ENCODE data around the gene GJB5. TPM values are rescaled to one million over a fixed set of nuclear protein-coding genes. Genes with fewer than 3 reads are reported as not detected.

GJB5 gene
- polyA plus RNA-seq, 1 of the 3 experiments (the other 2 are of a cell fraction): not detected

GRCh38 chr1:34762474-34763141 is 7.8 kb downstream of the GJB5 start:
- no peak for DNase-seq
- H4K20me1 ChIP-seq (ENCODE audit: insufficient read depth): no peaks in the 10 kb centered on the region
- no peaks in the 10 kb centered on the region for H3K4me1 ChIP-seq (ENCODE audit: control insufficient read depth in 1 of 2, insufficient read depth in 2 of 2, low read depth in 1 of 2, low read length in 1 of 2)
- H3K36me3 ChIP-seq (replicated peaks in 1 of 2; ENCODE audit: control insufficient read depth in 1 of 2, insufficient read depth in 2 of 2, low read length in 1 of 2): no peaks in the 10 kb centered on the region
- H3K9me3 ChIP-seq: no peaks in the 10 kb centered on the region
- H3K9ac ChIP-seq: no peak overlapping the region
- H3K27ac ChIP-seq (ENCODE audit: low read depth in 2 of 2, low read length in 1 of 2): no peak overlapping the region
- ChIA-PET CTCF (interaction anchor here (1.1 kb wide), 1 partner anchor 24 kb away, joined by 3 read pairs; no protein-coding TSS in a partner anchor), POLR2A (no interaction called here)
- no peak overlapping the region for H2AFZ ChIP-seq (ENCODE audit: low read depth)
- H3F3A ChIP-seq (replicated peaks; ENCODE audit: insufficient read depth): no peaks in the 10 kb centered on the region
- H3K9me2 ChIP-seq: no peaks in the 10 kb centered on the region
- no peak overlapping the region; the same call in 1 of the 2 replicates for H3K4me2 ChIP-seq
- WGBS (ENCODE audit: low lambda C conversion rate): 37% methylated on average over 7 of the region's 7 CpGs
- H3K27me3 ChIP-seq (ENCODE audit: insufficient read depth): no peaks in the 10 kb centered on the region
- H3K4me3 ChIP-seq (ENCODE audit: low read depth in 2 of 2, low read length in 1 of 2): no peak overlapping the region
- H3K79me2 ChIP-seq (ENCODE audit: insufficient read depth): no peaks in the 10 kb centered on the region
- TF ChIP-seq PBX3 (IDR thresholded peaks at IDR 0.05) (no peak), POLR2AphosphoS5 (IDR thresholded peaks at IDR 0.05; ENCODE audit: low read depth, low read length) (no peak), TAF1 (IDR thresholded peaks at IDR 0.05; ENCODE audit: borderline replicate concordance, low read depth, low read length) (no peak), FOXM1 (IDR thresholded peaks at IDR 0.05; ENCODE audit: low read depth) (no peak), RCOR1 (IDR thresholded peaks at IDR 0.05; ENCODE audit: low read length) (no peak), EP300 (IDR thresholded peaks at IDR 0.05; ENCODE audit: borderline replicate concordance in 1 of 2, low read depth in 1 of 2, low read length in 1 of 2) (no peak), RFX5 (IDR thresholded peaks at IDR 0.05; ENCODE audit: low read length) (no peak), EZH2phosphoT487 (IDR thresholded peaks at IDR 0.05; ENCODE audit: borderline replicate concordance, low read depth) (no peak), GATA2 (CRISPR knock-in tag; IDR thresholded peaks at IDR 0.05) (no peak), MXI1 (IDR thresholded peaks at IDR 0.05; ENCODE audit: low read depth, low read length) (no peak)
- TF ChIP-seq, protein P1, sequence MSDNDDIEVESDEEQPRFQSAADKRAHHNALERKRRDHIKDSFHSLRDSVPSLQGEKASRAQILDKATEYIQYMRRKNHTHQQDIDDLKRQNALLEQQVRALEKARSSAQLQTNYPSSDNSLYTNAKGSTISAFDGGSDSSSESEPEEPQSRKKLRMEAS (IDR thresholded peaks at IDR 0.05; ENCODE audit: low read depth): no peak
- TF ChIP-seq, protein P2, sequence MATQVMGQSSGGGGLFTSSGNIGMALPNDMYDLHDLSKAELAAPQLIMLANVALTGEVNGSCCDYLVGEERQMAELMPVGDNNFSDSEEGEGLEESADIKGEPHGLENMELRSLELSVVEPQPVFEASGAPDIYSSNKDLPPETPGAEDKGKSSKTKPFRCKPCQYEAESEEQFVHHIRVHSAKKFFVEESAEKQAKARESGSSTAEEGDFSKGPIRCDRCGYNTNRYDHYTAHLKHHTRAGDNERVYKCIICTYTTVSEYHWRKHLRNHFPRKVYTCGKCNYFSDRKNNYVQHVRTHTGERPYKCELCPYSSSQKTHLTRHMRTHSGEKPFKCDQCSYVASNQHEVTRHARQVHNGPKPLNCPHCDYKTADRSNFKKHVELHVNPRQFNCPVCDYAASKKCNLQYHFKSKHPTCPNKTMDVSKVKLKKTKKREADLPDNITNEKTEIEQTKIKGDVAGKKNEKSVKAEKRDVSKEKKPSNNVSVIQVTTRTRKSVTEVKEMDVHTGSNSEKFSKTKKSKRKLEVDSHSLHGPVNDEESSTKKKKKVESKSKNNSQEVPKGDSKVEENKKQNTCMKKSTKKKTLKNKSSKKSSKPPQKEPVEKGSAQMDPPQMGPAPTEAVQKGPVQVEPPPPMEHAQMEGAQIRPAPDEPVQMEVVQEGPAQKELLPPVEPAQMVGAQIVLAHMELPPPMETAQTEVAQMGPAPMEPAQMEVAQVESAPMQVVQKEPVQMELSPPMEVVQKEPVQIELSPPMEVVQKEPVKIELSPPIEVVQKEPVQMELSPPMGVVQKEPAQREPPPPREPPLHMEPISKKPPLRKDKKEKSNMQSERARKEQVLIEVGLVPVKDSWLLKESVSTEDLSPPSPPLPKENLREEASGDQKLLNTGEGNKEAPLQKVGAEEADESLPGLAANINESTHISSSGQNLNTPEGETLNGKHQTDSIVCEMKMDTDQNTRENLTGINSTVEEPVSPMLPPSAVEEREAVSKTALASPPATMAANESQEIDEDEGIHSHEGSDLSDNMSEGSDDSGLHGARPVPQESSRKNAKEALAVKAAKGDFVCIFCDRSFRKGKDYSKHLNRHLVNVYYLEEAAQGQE (IDR thresholded peaks at IDR 0.05; ENCODE audit: low read depth, low read length): no peak
- TF ChIP-seq, protein P3, sequence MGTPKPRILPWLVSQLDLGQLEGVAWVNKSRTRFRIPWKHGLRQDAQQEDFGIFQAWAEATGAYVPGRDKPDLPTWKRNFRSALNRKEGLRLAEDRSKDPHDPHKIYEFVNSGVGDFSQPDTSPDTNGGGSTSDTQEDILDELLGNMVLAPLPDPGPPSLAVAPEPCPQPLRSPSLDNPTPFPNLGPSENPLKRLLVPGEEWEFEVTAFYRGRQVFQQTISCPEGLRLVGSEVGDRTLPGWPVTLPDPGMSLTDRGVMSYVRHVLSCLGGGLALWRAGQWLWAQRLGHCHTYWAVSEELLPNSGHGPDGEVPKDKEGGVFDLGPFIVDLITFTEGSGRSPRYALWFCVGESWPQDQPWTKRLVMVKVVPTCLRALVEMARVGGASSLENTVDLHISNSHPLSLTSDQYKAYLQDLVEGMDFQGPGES (IDR thresholded peaks at IDR 0.05; ENCODE audit: low read depth, low read length): no peak
- TF ChIP-seq, protein P4, sequence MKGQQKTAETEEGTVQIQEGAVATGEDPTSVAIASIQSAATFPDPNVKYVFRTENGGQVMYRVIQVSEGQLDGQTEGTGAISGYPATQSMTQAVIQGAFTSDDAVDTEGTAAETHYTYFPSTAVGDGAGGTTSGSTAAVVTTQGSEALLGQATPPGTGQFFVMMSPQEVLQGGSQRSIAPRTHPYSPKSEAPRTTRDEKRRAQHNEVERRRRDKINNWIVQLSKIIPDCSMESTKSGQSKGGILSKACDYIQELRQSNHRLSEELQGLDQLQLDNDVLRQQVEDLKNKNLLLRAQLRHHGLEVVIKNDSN (IDR thresholded peaks at IDR 0.05; ENCODE audit: borderline replicate concordance, low read depth): no peak

Measured in SK-N-SH (cell line).